ENCODE results near the gene OR10K1.

OR10K1 gene

DNA sequence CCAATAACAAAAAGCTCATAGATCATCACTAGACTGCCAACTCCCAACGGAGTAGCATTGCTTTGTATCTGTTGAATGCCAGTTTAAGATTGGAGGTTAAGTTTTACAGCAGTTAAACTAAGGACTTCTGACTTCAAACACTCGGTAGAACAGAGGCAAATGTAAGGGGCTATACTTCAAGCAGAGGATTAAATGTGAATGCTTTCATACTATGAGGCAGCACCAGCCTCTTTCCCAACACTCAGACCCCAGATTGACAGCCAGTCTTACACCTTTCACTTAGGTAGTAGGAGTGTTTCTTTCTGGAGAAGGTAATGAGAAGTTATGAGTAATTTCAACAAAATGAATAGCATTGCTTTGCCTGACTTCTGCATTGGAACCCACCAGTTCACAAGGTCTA, 33.2 kb downstream of the OR10K1 start:
- no peak overlapping the region for H2AFZ ChIP-seq (ENCODE audit: low read length)
- TF ChIP-seq EZH2phosphoT487 (IDR thresholded peaks at IDR 0.05; ENCODE audit: borderline replicate concordance): no peak
- no peak for TF ChIP-seq CTCF (conservative IDR thresholded peaks at IDR 0.05; ENCODE audit: low read length)
- no peaks in the 10 kb centered on the region for H3K4me1 ChIP-seq (ENCODE audit: insufficient read depth, low read length, poor library complexity, severe bottlenecking)
- no peaks in the 10 kb centered on the region for H3K9me2 ChIP-seq (replicated peaks; ENCODE audit: low read depth, low read length)
- no peak overlapping the region for H3K4me2 ChIP-seq (ENCODE audit: low read depth, low read length, poor library complexity, severe bottlenecking)
- no peak overlapping the region for H3K4me3 ChIP-seq (ENCODE audit: low read length, poor library complexity, severe bottlenecking)
- no peaks in the 10 kb centered on the region for H4K20me1 ChIP-seq (ENCODE audit: insufficient read depth, low read length, poor library complexity, severe bottlenecking)
- H3K36me3 ChIP-seq (ENCODE audit: insufficient read depth, low read length): no peaks in the 10 kb centered on the region
- H3K9me3 ChIP-seq (ENCODE audit: insufficient read depth, low read depth, low read length): no peaks in the 10 kb centered on the region
- H3K79me2 ChIP-seq (ENCODE audit: insufficient read depth, low read length): no peaks in the 10 kb centered on the region
- H3K27me3 ChIP-seq (ENCODE audit: insufficient read depth, low read length, poor library complexity, severe bottlenecking): no peaks in the 10 kb centered on the region
- no peak overlapping the region for H3K9ac ChIP-seq (ENCODE audit: low read depth, low read length, poor library complexity, severe bottlenecking)
- no peaks in the 10 kb centered on the region for H3F3A ChIP-seq (ENCODE audit: low read depth)

DNA sequence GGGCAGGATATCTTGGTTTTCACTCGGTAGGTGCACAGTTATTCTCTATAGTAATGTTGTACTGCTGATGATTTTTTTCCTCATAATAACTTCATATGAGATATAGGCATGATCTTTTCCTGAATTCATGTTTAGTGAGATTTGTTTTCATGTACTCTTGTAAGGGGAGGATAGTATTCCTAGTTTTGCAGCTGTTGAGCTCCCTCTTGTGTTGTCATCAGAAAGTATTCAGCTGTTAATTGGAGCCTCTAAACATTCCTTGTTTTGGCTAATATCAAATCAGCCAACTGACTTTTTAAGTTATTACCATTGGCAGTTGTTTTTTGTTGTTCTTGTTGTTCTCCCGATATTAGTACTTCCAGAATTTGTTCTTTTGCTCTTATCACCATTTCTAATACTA, 34.7 kb downstream of the OR10K1 start:
- Histone ChIP-seq H4K20me1 (ENCODE audit: insufficient read depth, low read length, poor library complexity, severe bottlenecking) (no peaks in the 10 kb centered on the region), H3K9me3 (ENCODE audit: insufficient read depth, low read depth, low read length) (no peaks in the 10 kb centered on the region), H3K9ac (ENCODE audit: low read depth, low read length, poor library complexity, severe bottlenecking) (no peak overlapping the region), H3K9me2 (replicated peaks; ENCODE audit: low read depth, low read length) (no peaks in the 10 kb centered on the region), H3K36me3 (ENCODE audit: insufficient read depth, low read length) (no peaks in the 10 kb centered on the region), H3F3A (ENCODE audit: low read depth) (no peaks in the 10 kb centered on the region), H3K4me3 (ENCODE audit: low read length, poor library complexity, severe bottlenecking) (no peak overlapping the region), H3K27me3 (ENCODE audit: insufficient read depth, low read length, poor library complexity, severe bottlenecking) (no peaks in the 10 kb centered on the region), H2AFZ (ENCODE audit: low read length) (no peak overlapping the region), H3K4me2 (ENCODE audit: low read depth, low read length, poor library complexity, severe bottlenecking) (no peak overlapping the region), H3K4me1 (ENCODE audit: insufficient read depth, low read length, poor library complexity, severe bottlenecking) (no peaks in the 10 kb centered on the region), H3K79me2 (ENCODE audit: insufficient read depth, low read length) (no peaks in the 10 kb centered on the region)
- no peak for TF ChIP-seq EZH2phosphoT487 (IDR thresholded peaks at IDR 0.05; ENCODE audit: borderline replicate concordance)
- peak; percentile 74 for TF ChIP-seq CTCF (conservative IDR thresholded peaks at IDR 0.05; ENCODE audit: low read length)

DNA sequence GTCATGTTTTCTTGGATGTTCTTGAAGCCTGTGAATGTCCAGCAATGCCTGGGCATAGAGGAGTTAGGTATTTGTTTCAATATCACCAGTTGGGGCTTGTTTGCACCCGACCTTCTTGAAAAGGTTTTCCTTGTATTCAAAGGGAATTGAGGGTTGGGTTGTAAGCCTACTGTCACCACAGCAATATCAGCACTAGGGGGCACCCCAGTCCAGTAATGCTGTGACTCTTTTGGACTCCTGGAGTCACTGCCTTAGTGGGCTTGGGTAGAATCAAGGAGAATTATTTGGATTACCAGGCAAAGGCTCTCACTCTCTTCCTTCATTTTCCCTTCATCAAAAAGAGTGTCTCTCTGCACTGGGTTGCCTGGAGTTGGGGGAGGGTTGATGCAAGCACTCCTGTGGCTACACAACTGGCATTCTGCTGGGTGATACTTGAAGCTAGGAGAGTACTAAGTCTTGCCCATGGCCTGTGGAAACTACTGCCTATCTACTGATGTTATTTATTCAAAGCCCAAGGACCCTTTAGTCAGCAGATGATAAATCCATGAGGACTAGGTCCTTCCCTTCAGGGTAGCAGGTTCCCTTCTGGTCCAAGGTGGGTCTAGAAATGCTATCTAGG, 44.8 kb downstream of the OR10K1 start:
- H3F3A ChIP-seq (ENCODE audit: low read depth): no peaks in the 10 kb centered on the region
- H3K9me3 ChIP-seq (ENCODE audit: insufficient read depth, low read depth, low read length): no peaks in the 10 kb centered on the region
- no peaks in the 10 kb centered on the region for H3K4me1 ChIP-seq (ENCODE audit: insufficient read depth, low read length, poor library complexity, severe bottlenecking)
- no peaks in the 10 kb centered on the region for H4K20me1 ChIP-seq (ENCODE audit: insufficient read depth, low read length, poor library complexity, severe bottlenecking)
- H2AFZ ChIP-seq (ENCODE audit: low read length): no peak overlapping the region
- no peaks in the 10 kb centered on the region for H3K27me3 ChIP-seq (ENCODE audit: insufficient read depth, low read length, poor library complexity, severe bottlenecking)
- no peak overlapping the region for H3K4me3 ChIP-seq (ENCODE audit: low read length, poor library complexity, severe bottlenecking)
- H3K4me2 ChIP-seq (ENCODE audit: low read depth, low read length, poor library complexity, severe bottlenecking): no peak overlapping the region
- H3K9me2 ChIP-seq (replicated peaks; ENCODE audit: low read depth, low read length): no peaks in the 10 kb centered on the region
- TF ChIP-seq EZH2phosphoT487 (IDR thresholded peaks at IDR 0.05; ENCODE audit: borderline replicate concordance): no peak
- peak; percentile 95 for TF ChIP-seq CTCF (conservative IDR thresholded peaks at IDR 0.05; ENCODE audit: low read length)
- no peaks in the 10 kb centered on the region for H3K36me3 ChIP-seq (ENCODE audit: insufficient read depth, low read length)
- no peak overlapping the region for H3K9ac ChIP-seq (ENCODE audit: low read depth, low read length, poor library complexity, severe bottlenecking)
- no peaks in the 10 kb centered on the region for H3K79me2 ChIP-seq (ENCODE audit: insufficient read depth, low read length)
